Measurements from ENCODE around the gene STK11. TPM values are rescaled to one million over a fixed set of nuclear protein-coding genes. Genes with fewer than 3 reads are reported as not detected.
A peak's percentile ranks its signal among the peaks of the same experiment; 100 is the strongest.

Gene STK11
- total and polyA plus RNA-seq, 2 of the 4 experiments (the other 2 are of a cell fraction), result 39.3 to 42.8 TPM

DNA sequence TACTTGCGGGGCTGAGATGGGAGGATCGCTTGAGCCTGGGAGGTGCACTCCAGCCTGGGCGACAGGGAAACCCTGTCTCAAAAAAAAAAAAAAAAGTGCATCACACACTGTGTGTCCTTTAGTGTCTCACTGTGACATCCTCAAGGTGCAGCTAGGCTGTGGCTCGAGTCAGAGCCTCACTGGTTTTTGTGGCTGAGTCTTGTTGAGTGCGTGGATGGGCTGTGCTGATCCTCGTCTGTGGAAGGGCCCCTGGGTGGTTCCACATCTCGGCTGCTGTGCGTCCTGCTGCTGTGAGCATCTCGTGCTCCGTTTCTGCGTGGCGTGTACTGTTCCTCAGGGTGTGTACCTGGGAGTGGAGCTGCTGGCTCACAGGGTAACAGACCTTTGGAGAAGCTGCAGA lies 11.2 kb downstream of the STK11 start:
- Histone ChIP-seq H3K4ac (ENCODE audit: low read depth, low read length) (no peak overlapping the region), H2BK120ac (ENCODE audit: low read depth, low read length) (no peak overlapping the region), H3K4me2 (ENCODE audit: low read depth, low read length) (no peak overlapping the region), H3K14ac (replicated peaks; ENCODE audit: low read depth, low read length) (no peak overlapping the region), H4K8ac (ENCODE audit: low read depth in 2 of 2, low read length in 2 of 2) (no peak overlapping the region), H3K36me3 (ENCODE audit: control insufficient read depth, insufficient read depth, low read length) (peaks cover 26% of the 10 kb centered on the region; the same call in 1 of the 2 replicates), H3K9ac (ENCODE audit: low read depth, low read length) (no peak overlapping the region), H4K20me1 (ENCODE audit: insufficient read depth, low read length) (peaks cover 63% of the 10 kb centered on the region), H2AK5ac (ENCODE audit: low read depth, low read length) (peak overlapping the region; percentile 17; the same call in 1 of the 2 replicates), H3K56ac (ENCODE audit: extremely low read depth, insufficient read depth, low read length) (no peak overlapping the region), H3K79me1 (ENCODE audit: low read depth in 1 of 2, low read length in 2 of 2) (peaks cover 18 to 80% of the 10 kb centered on the region in 2 experiments; a peak in 3 of 4 replicates), H3K23ac (ENCODE audit: low read depth, low read length) (no peak overlapping the region), H4K5ac (ENCODE audit: low read depth, low read length) (no peak overlapping the region), H2BK5ac (ENCODE audit: low read depth, low read length, poor library complexity, severe bottlenecking) (no peak overlapping the region), H2AK9ac (replicated peaks; ENCODE audit: low read depth, low read length, poor library complexity) (no peak overlapping the region), H2BK15ac (ENCODE audit: low read depth, low read length) (no peak overlapping the region), H3K9me3 (ENCODE audit: control insufficient read depth, insufficient read depth, low read length) (no peaks in the 10 kb centered on the region), H3K4me3 (ENCODE audit: insufficient read depth, low read depth, low read length) (no peak overlapping the region), H3K9me1 (ENCODE audit: insufficient read depth, low read length) (peaks cover 15% of the 10 kb centered on the region), H3K18ac (ENCODE audit: low read depth, low read length) (no peak overlapping the region), H3K27me3 (ENCODE audit: control insufficient read depth, insufficient read depth, low read length) (no peaks in the 10 kb centered on the region), H2BK20ac (ENCODE audit: low read depth, low read length) (no peak overlapping the region), H2AFZ (replicated peaks; ENCODE audit: low read length, poor library complexity) (no peak overlapping the region), H3K27ac (ENCODE audit: insufficient read depth, low read length) (no peak overlapping the region), H3K4me1 (ENCODE audit: control insufficient read depth, insufficient read depth, low read length) (peaks cover 18% of the 10 kb centered on the region), H4K91ac (ENCODE audit: insufficient read depth, low read depth, low read length) (no peak overlapping the region)
- DNase-seq (no peak), ATAC-seq (ENCODE audit: low read depth) (no peak)
- dilution Hi-C loops (cut with HindIII; ENCODE audit: low sequenced_read_pairs, unreplicated experiment), result no loop called here
- BruUV-seq (replicated peaks), result no TSS peak
- 88% methylated on average over 5 of the region's 12 CpGs; no CpG with 5 or more reads in 1 of the 2 experiments for WGBS, 2 experiments (ENCODE audit: extremely low coverage in 2 of 2, insufficient read length in 1 of 2)
- POLR2A ChIA-PET (ENCODE audit: unreplicated experiment), result no interaction called here
- CTCF ChIA-PET, result interaction anchor here (0.6 to 1.5 kb wide), 2 partner anchors 18 to 27 kb away, joined by 4 to 5 read pairs; no protein-coding TSS in a partner anchor
- intact Hi-C loops (cut with micrococcal nuclease), result no loop called here
- TF ChIP-seq CEBPB (IDR thresholded peaks at IDR 0.05; ENCODE audit: low read depth, low read length) (no peak), BHLHE40 (IDR thresholded peaks at IDR 0.05; ENCODE audit: low read depth, low read length) (no peak), NFE2L2 (IDR thresholded peaks at IDR 0.05; ENCODE audit: low read depth, low read length) (no peak), MXI1 (IDR thresholded peaks at IDR 0.05; ENCODE audit: borderline replicate concordance, low read depth, low read length) (no peak), RFX5 (IDR thresholded peaks at IDR 0.05; ENCODE audit: low read depth, low read length) (no peak), MAZ (IDR thresholded peaks at IDR 0.05; ENCODE audit: borderline replicate concordance, low read depth, low read length) (no peak), RAD21 (IDR thresholded peaks at IDR 0.05; ENCODE audit: low read length) (no peak), RCOR1 (IDR thresholded peaks at IDR 0.05; ENCODE audit: insufficient replicate concordance, low read length) (no peak), SMC3 (IDR thresholded peaks at IDR 0.05; ENCODE audit: low read depth, low read length) (no peak), POLR2A (IDR thresholded peaks at IDR 0.05; ENCODE audit: low read depth, low read length) (no peak; the same call in 1 of the 2 replicates)
- TF ChIP-seq, protein P1, sequence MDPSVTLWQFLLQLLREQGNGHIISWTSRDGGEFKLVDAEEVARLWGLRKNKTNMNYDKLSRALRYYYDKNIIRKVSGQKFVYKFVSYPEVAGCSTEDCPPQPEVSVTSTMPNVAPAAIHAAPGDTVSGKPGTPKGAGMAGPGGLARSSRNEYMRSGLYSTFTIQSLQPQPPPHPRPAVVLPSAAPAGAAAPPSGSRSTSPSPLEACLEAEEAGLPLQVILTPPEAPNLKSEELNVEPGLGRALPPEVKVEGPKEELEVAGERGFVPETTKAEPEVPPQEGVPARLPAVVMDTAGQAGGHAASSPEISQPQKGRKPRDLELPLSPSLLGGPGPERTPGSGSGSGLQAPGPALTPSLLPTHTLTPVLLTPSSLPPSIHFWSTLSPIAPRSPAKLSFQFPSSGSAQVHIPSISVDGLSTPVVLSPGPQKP (IDR thresholded peaks at IDR 0.05; ENCODE audit: borderline replicate concordance, low read depth, low read length), result no peak
- TF ChIP-seq, protein P2, sequence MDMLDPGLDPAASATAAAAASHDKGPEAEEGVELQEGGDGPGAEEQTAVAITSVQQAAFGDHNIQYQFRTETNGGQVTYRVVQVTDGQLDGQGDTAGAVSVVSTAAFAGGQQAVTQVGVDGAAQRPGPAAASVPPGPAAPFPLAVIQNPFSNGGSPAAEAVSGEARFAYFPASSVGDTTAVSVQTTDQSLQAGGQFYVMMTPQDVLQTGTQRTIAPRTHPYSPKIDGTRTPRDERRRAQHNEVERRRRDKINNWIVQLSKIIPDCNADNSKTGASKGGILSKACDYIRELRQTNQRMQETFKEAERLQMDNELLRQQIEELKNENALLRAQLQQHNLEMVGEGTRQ (IDR thresholded peaks at IDR 0.05; ENCODE audit: low read depth, low read length), result no peak
- in situ Hi-C loops (cut with MboI; ENCODE audit: low sequenced_read_pairs), result no loop called here

All from IMR-90 (cell line).